Endothelial cell of umbilical vein (primary cell): ENCODE results near the gene ORC1. TPM values are rescaled to one million over a fixed set of nuclear protein-coding genes. Genes with fewer than 3 reads are reported as not detected.

Source experiments
- BruUV-seq: library from RNA; stranded (reverse); fragments of 400-500 nt; replicated peaks from 2 replicates; lab custom pipeline; 2021; lab: Mats Ljungman, UMichigan
- CTCF ChIA-PET: fragments of 300-600, 350-600 bp; sonication (Branson Sonifier 250); formaldehyde crosslinking; loops from one replicate; lab custom pipeline; 2021; ENCODE audit warnings: antibody characterized with exemption, inconsistent platforms; lab: Charles Lee
- POLR2A ChIA-PET: fragments of 300-600, 350-600 bp; sonication (Branson Sonifier 250); formaldehyde crosslinking; loops from one replicate; lab custom pipeline; 2021; ENCODE audit warnings: antibody characterized with exemption, inconsistent platforms; lab: Charles Lee
- DNase-seq: peaks from one replicate; pipeline ENCODE4 v3.0.0-alpha.2; 2011; ENCODE audit warnings: low read depth, low spot score
- FAIRE-seq: peaks from 2 replicates; lab custom pipeline; 2011; peaks lifted over from hg19 to GRCh38; lab: Jason Lieb, UNC
- H2AFZ ChIP-seq: 2 replicates; pipeline ENCODE4 v1.6.0; 2012; ENCODE audit warnings: low read depth, low read length, control low read depth, inconsistent platforms
- H3K27ac ChIP-seq: 2 replicates; pipeline ENCODE4 v1.5.1; 2011; ENCODE audit warnings: low read depth, mild to moderate bottlenecking, control low read depth, low read length, moderate library complexity; ENCODE audit not compliant: insufficient read depth
- H3K27me3 ChIP-seq, 2 experiments: 2 replicates each; pipeline versions ENCODE4 v1.6.0 to v1.6.1; 2011; ENCODE audit warnings: low read length in 2 of 2, mixed read lengths in 1 of 2; ENCODE audit not compliant: control insufficient read depth in 2 of 2, insufficient read depth in 2 of 2
- H3K36me3 ChIP-seq, 2 experiments: 2 replicates in 1 of 2; 3 replicates in 1 of 2; pipeline ENCODE4 v1.5.1; 2011; ENCODE audit warnings: low read length in 2 of 2, mild to moderate bottlenecking in 1 of 2, moderate library complexity in 1 of 2; ENCODE audit not compliant: control insufficient read depth in 2 of 2, insufficient read depth in 2 of 2; ENCODE audit errors: extremely low read depth in 1 of 2
- H3K4me1 ChIP-seq: 3 replicates; pipeline ENCODE4 v1.5.1; 2011; ENCODE audit warnings: mild to moderate bottlenecking, low read length; ENCODE audit not compliant: control insufficient read depth, insufficient read depth; ENCODE audit errors: extremely low read depth
- H3K4me2 ChIP-seq: 2 replicates; pipeline ENCODE4 v1.6.1; 2011; ENCODE audit warnings: low read length, control low read depth, mixed read lengths; ENCODE audit not compliant: insufficient read depth
- H3K4me3 ChIP-seq, 3 experiments: fragments of 200-600 bp in 1 of 3; sonication (generic), shearing (Covaris generic) in 1 of 3; replicated peaks in 1 of 3; 2 replicates each; pipeline ENCODE4 v1.5.1; 2011 to 2016; ENCODE audit warnings: control low read depth in 3 of 3, low read length in 3 of 3, mild to moderate bottlenecking in 2 of 3, inconsistent platforms in 1 of 3, low read depth in 1 of 3, moderate library complexity in 1 of 3; ENCODE audit not compliant: insufficient read depth in 1 of 3
- H3K79me2 ChIP-seq: 2 replicates; pipeline ENCODE4 v1.6.0; 2012; ENCODE audit warnings: low read length, inconsistent platforms; ENCODE audit not compliant: control insufficient read depth, insufficient read depth
- H3K9ac ChIP-seq: replicated peaks from 2 replicates; pipeline ENCODE3; 2011; ENCODE audit warnings: low read length, control low read depth; ENCODE audit not compliant: insufficient read depth; ENCODE audit errors: extremely low read depth
- H3K9me1 ChIP-seq: replicated peaks from 3 replicates; pipeline ENCODE4 v1.6.0; 2011; ENCODE audit warnings: mild to moderate bottlenecking, low read length; ENCODE audit not compliant: control insufficient read depth, insufficient read depth; ENCODE audit errors: extremely low read depth
- H3K9me3 ChIP-seq: replicated peaks from 2 replicates; pipeline ENCODE4 v1.5.1; 2012; ENCODE audit warnings: low read length, inconsistent platforms; ENCODE audit not compliant: control insufficient read depth, insufficient read depth
- H4K20me1 ChIP-seq: replicated peaks from 2 replicates; pipeline ENCODE3; 2011; ENCODE audit warnings: mild to moderate bottlenecking, low read length; ENCODE audit not compliant: control insufficient read depth, insufficient read depth; ENCODE audit errors: extremely low read depth
- EZH2 ChIP-seq: IDR thresholded peaks from 2 replicates; pipeline ENCODE4 v1.6.1; 2012; ENCODE audit warnings: borderline replicate concordance, low read depth, mild to moderate bottlenecking, moderate library complexity, low read length, inconsistent platforms; ENCODE audit not compliant: severe bottlenecking
- GATA2 ChIP-seq: IDR thresholded peaks from 2 replicates; pipeline ENCODE4 v1.7.0; 2011; ENCODE audit warnings: low read depth, mild to moderate bottlenecking, moderate library complexity, mixed read lengths, low read length; ENCODE audit not compliant: insufficient read length, insufficient read depth
- JUN ChIP-seq: IDR thresholded peaks from 2 replicates; pipeline ENCODE4 v1.6.1; 2011; ENCODE audit warnings: borderline replicate concordance, low read depth; ENCODE audit not compliant: insufficient read length, insufficient read depth
- MYC ChIP-seq: IDR thresholded peaks from one replicate; pipeline ENCODE4 v1.6.1; 2011; ENCODE audit warnings: mild to moderate bottlenecking, low read depth, low read length
- POLR2A ChIP-seq: IDR thresholded peaks from 2 replicates; pipeline ENCODE4 v1.6.1; 2012; ENCODE audit warnings: low read depth, mild to moderate bottlenecking, control low read depth, low read length
- dilution Hi-C: fragments of 300-500 bp; cut with MboI; formaldehyde crosslinking; loops from one replicate; pipeline ENCODE4 v1.15.0; 2019; ENCODE audit warnings: low sequenced_read_pairs; ENCODE audit not compliant: extremely low pct_ligation_motif_present
- intact Hi-C: fragments of 100-400 bp; cut with micrococcal nuclease; formaldehyde crosslinking; loops from one replicate; pipeline ENCODE4 v1.10.0; 2022
- polyA plus RNA-seq, 4 experiments: library from polyadenylated mRNA; depleted of rRNA in 3 of 4; stranded (reverse) in 3 of 4; unstranded in 1 of 4; fragments of >200 nt; gene quantifications; 2 replicates each; pipeline versions ENCODE4 v1.2.1 to v1.2.3, GENCODE V29; 2011 to 2012; ENCODE audit warnings: missing spikeins in 1 of 4
- total RNA-seq: library from RNA; stranded (reverse); gene quantifications from 2 replicates; pipeline ENCODE4 v1.2.3, GENCODE V29; 2021

ORC1 gene
- total and polyA plus RNA-seq, 2 donors (not counting 3 experiments of a cell fraction or from before 2014, with no cell fraction given), result 6.5 to 12.0 TPM

DNA sequence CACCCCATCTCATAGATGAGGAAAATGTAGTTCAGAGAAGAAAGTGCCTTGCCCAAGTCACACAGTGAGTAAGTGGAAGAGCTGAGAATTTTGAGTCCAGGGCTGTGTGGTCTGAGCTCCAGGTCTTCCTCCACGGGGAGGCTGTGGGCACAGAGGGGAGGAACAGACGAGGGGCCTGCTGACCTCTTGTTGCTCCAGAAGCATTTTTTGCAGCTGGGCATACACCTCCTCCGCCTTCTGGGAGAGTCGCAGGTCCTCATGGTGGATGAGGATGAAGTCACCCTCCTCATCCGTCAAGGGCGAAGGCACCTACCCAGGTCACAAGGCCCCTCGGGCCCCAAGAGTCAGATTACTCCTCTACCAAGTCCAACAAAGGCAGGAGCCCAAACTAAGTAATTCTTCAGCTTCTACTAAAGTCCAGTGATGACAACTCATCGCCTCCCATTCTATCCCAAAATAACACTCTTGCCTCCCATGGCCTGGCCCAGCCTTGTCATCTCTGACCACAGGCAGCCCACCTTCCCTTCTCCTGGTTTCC lies 47.3 kb downstream of the ORC1 start:
- Histone ChIP-seq H2AFZ (no peak overlapping the region), H3K4me3 (no peak overlapping the region), H4K20me1 (no peaks in the 10 kb centered on the region), H3K9me1 (no peaks in the 10 kb centered on the region), H3K27me3 (no peaks in the 10 kb centered on the region), H3K27ac (no peak overlapping the region), H3K36me3 (peaks cover 34 to 83% of the 10 kb centered on the region in 2 experiments), H3K79me2 (no peaks in the 10 kb centered on the region), H3K9me3 (no peaks in the 10 kb centered on the region), H3K4me2 (no peak overlapping the region), H3K4me1 (no peaks in the 10 kb centered on the region), H3K9ac (no peak overlapping the region)
- TF ChIP-seq EZH2, result no peak
- TF ChIP-seq GATA2, result no peak
- no peak for TF ChIP-seq MYC
- dilution Hi-C loops (no loop called here), intact Hi-C loops (no loop called here)
- no TSS peak for BruUV-seq
- ChIA-PET CTCF (no interaction called here), POLR2A (no interaction called here)
- FAIRE-seq (no peak), DNase-seq (no peak)

DNA sequence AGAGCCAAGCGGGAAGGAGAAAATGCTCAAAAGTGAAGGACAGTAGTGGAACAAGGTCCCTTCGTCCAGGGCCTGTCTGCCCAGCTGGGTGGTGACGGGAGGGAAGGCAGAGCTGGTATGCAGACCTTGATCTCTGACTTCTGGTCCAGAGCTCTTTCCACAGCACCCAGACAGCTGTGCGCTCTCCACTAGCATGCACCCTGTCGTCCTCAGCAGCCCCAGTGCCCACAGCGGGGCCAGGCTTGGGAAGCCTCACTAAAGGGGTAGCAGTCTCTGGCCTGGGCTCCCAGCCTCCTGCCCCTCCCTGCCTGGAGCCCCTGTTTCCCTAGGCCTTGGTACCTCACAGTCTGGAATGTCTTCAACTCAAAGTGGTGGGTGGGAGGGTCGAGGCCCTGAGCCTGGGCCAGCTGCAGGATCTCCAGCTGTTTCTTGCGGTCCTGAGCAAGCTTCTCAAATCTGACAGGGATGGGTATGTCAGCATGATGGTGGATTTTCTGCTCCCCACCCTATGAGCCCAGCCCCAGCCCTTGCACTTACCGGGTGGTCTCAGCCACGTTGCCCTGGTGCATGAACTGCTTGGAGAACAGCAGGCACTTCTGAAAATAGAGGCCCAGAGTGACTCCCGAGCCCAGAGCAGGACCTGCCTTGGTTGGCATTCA lies 48.2 kb downstream of the ORC1 start:
- H3K4me3 ChIP-seq, result no peak overlapping the region
- CTCF ChIA-PET, result no interaction called here
- dilution Hi-C loops, result no loop called here
- BruUV-seq, result no TSS peak
- TF ChIP-seq JUN (no peak), POLR2A (peak; percentile 30)
- DNase-seq (no peak), FAIRE-seq (no peak)
- no peaks in the 10 kb centered on the region for H3K27me3 ChIP-seq
- intact Hi-C loops, result no loop called here
- no peak overlapping the region for H3K9ac ChIP-seq
- H3K4me2 ChIP-seq, result no peak overlapping the region
- H3K9me3 ChIP-seq, result no peaks in the 10 kb centered on the region
- no peaks in the 10 kb centered on the region for H3K4me1 ChIP-seq
- no peak overlapping the region for H3K27ac ChIP-seq
- no peaks in the 10 kb centered on the region for H4K20me1 ChIP-seq
- H3K79me2 ChIP-seq, result no peaks in the 10 kb centered on the region
- H3K9me1 ChIP-seq, result no peaks in the 10 kb centered on the region
- POLR2A ChIA-PET, result interaction anchor here (0.6 kb wide), 1 partner anchor 339 kb away, joined by 3 read pairs; no protein-coding TSS in a partner anchor
- no peak overlapping the region for H2AFZ ChIP-seq
- peaks cover 36 to 79% of the 10 kb centered on the region in 2 experiments for H3K36me3 ChIP-seq
